ENCODE measurements around the gene HSD17B14. TPM values are rescaled to one million over a fixed set of nuclear protein-coding genes. Genes with fewer than 3 reads are reported as not detected.
"Not testable (repeated sequence)": the region's sequence is repeated elsewhere in the genome, so short reads cannot be mapped to it uniquely, and the experiment has no call there.

The HSD17B14 gene
- 10 to 100 TPM in 1 of 3 donors, 1 to 10 TPM in 2; 2.4 to 10.1 (median 2.4) TPM for total RNA-seq
- long read RNA-seq, donor 1, transcript HSD17B14-201 (9 exons, 1,238 nt) = major isoform, 7 of 8 reads
- long read RNA-seq, donor 1, partial matches to known transcripts = 0 of 8 reads
- long read RNA-seq, donor 1, other reads (novel, unspliced or antisense) = 1 of 8 reads
- long read RNA-seq, donor 2, partial matches to known transcripts = 0 of 1 reads
- long read RNA-seq, donor 2, other reads (novel, unspliced or antisense) = 0 of 1 reads

GRCh38 chr19:48836089-48837017 lies at the start of gene HSD17B14:
Gene HSD17B14, minus strand, starts transcription at chr19:48836491. Its CDS starts 80 bp downstream, at chr19:48836411.
- H3K9me3 ChIP-seq = no peaks in the 10 kb centered on the region
- peak; percentile 20 for TF ChIP-seq CTCF (IDR thresholded peaks at IDR 0.05)
- no peaks in the 10 kb centered on the region for H3K36me3 ChIP-seq (ENCODE audit: low read depth)
- ATAC-seq = no peak
- intact Hi-C loops (cut with DNase I, micrococcal nuclease) = loop anchor here (5.0 kb wide), 2 partner anchors 39 to 44 kb away; no protein-coding TSS in a partner anchor
- no peak within 1 kb of the TSS for H3K4me3 ChIP-seq
- DNase-seq = no peak
- peaks cover 8% of the 10 kb centered on the region for H3K4me1 ChIP-seq (ENCODE audit: low read depth)

DNA sequence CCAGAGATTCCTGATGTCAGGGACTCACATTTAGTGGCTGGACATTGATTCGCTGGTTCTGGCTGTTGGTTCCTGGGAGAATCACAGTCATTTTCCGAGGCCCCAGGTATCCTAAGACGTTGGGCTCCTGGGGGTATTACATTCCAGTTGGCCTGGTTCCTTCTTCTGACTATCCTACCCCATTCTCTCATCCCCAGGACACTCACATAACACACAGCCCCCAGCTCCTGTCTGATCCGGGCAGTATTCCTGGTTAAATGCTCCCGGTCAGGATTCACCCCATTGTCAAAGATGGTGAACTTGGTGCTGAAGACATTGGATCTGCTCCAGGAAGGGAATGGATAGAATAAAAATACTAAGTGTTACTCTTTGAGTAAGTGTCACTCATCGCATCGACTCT lies 47.4 kb upstream of the HSD17B14 start:
- intact Hi-C loops (cut with DNase I, micrococcal nuclease) = no loop called here
- Histone ChIP-seq H3K9me3 (no peaks in the 10 kb centered on the region), H3K4me3 (no peak overlapping the region), H3K4me1 (ENCODE audit: low read depth) (no peaks in the 10 kb centered on the region), H3K36me3 (ENCODE audit: low read depth) (no peaks in the 10 kb centered on the region)
- DNase-seq (no peak), ATAC-seq (no peak)
- no peak for TF ChIP-seq CTCF (IDR thresholded peaks at IDR 0.05)

DNA sequence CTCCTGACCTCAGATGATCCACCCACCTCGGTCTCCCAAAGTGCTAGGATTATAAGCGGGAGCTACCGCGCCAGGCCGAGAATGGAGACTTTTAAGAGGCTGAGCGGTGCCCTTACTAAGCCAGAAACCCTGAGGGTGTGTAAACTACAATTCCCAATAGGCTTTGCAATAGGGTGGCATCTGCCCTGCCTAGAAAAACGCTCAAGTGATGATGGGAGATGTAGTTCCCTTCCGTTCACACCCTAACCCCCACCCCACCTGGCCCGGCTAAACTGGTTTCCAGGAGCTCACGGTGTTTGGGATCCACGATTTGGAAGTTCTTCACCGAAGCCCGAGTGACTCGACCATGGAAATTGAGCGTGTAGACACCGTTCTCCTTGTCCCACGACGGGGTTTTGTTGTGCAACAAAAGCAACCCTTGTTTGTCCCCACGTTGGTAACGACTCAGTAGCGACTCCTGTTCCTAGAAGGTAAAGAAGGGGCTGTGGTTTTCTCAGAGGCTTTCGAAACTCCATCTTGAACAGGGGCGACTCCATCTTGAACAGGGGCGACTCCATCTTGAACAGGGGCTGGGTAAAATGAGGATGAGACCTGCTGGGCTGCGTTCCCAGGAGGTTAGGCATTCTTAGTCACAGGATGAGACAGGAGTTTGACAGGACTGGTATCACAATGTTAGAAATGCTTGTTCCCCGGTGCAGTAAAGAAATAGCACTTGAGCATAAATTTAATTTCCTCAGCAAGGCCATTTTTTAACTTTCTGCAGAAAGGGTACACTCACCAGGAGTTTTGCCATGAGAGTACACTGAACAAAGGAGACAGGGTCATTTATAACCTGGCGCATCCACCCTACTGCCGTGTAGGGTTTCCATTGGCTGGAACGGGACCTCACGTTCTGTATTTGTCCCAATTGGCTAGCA lies 45.7 kb upstream of the HSD17B14 start:
- DNase-seq (no peak), ATAC-seq (peak; percentile 75)
- intact Hi-C loops (cut with DNase I, micrococcal nuclease) = no loop called here
- H3K4me1 ChIP-seq (ENCODE audit: low read depth) = no peaks in the 10 kb centered on the region
- H3K36me3 ChIP-seq (ENCODE audit: low read depth) = no peaks in the 10 kb centered on the region
- H3K4me3 ChIP-seq = no peak overlapping the region
- no peak for TF ChIP-seq CTCF (IDR thresholded peaks at IDR 0.05)
- H3K9me3 ChIP-seq = no peaks in the 10 kb centered on the region

DNA sequence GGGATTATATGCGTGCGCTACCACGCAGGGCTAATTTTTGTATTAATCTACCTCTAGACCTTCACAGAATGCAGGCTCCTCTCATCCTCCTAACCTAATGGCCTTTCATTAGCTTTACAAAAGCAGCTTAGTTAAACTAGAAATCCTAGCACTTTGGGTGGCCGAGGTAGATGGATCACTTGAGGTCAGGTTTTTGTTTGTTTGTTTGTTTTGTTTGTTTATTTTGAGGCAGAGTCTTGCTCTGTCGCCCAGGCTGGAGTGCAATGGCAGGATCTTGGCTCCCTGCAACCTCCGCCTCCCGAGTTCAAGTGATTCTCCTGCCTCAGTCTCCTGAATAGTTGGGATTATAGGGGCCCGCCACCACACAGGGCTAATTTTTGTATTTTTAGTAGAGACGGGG lies 43.4 kb upstream of the HSD17B14 start:
- not testable (repeated sequence) for H3K36me3 ChIP-seq (ENCODE audit: low read depth); ATAC-seq; H3K9me3 ChIP-seq; DNase-seq; H3K4me3 ChIP-seq
- intact Hi-C loops (cut with DNase I, micrococcal nuclease) = loop anchor here in 1 of 2 donors (10.0 kb wide), 1 partner anchor 85 kb away; the partner anchor contains the start of gene FTL
- peaks cover 17% of the 10 kb centered on the region for H3K4me1 ChIP-seq (ENCODE audit: low read depth)

DNA sequence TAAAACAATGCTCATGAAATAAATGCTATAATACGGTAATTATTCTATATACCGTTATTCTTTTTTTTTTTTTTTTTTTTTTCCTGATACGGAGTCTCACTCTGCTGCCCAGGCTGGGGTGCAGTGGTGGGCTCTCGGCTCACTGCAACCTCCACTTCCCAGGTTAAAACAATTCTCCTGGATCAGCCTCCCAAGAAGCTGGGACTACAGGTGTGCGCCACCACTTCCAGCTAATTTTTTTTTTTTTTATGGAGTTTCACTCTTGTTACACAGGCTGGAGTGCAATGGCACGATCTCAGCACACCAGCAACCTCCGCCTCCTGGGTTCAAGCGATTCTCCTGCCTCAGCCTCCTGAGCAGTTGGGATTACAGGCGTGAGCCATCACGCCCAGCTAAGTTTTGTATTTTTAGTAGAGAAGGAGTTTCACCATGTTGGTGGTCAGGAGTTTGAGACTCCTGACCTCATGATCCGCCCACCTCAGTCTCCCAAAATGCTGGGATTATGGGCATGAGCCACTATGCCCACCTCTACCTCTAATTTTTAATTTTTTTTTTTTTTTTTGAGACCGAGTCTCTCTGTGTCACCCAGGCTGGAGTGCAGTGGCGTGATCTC lies 42.8 kb upstream of the HSD17B14 start:
- Histone ChIP-seq H3K36me3 (ENCODE audit: low read depth) (no peaks in the 10 kb centered on the region), H3K4me1 (ENCODE audit: low read depth) (peaks cover 22% of the 10 kb centered on the region), H3K9me3 (no peaks in the 10 kb centered on the region), H3K4me3 (no peak overlapping the region)
- no peak for TF ChIP-seq CTCF (IDR thresholded peaks at IDR 0.05)
- intact Hi-C loops (cut with DNase I, micrococcal nuclease) = loop anchor here in 1 of 2 donors (10.0 kb wide), 1 partner anchor 86 kb away; the partner anchor contains the start of gene FTL
- ATAC-seq (no peak), DNase-seq (no peak)
